DND-41 (cell line): Measurements from ENCODE around the gene VWA5B1.

Source experiments
- EZH2 ChIP-seq: IDR thresholded peaks from 3 replicates; pipeline ENCODE4 v1.6.1; 2012; ENCODE audit warnings: borderline replicate concordance, low read depth, mild to moderate bottlenecking, moderate library complexity, low read length, inconsistent platforms; ENCODE audit not compliant: severe bottlenecking
- TF ChIP-seq, protein P1 (sequence below): IDR thresholded peaks from 2 replicates; pipeline ENCODE4 v1.5.1; 2012; ENCODE audit warnings: borderline replicate concordance, low read length, moderate library complexity, mild to moderate bottlenecking; ENCODE audit not compliant: poor library complexity, severe bottlenecking; ENCODE audit errors: extremely low read depth

DNA sequence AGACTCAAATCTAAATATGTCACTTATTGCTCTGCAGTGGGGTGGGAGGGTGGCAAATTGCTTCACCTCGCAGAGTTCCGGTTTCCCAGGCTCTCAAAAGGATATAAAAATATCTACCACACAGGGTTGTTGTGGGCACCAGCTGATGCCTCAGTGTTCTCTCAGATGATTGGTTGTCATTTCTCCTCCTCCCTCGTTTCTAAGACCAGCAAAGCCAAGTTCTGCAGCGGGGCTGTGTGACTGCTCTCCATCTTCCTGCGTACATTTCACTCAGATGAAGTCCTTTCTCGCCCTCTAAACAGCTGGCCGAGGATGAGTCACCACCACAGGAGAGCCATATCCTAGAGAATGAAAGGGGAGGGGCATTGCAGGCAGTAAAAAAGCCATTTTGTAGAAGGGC lies 35.0 kb upstream of the VWA5B1 start:
- TF ChIP-seq, protein P1, sequence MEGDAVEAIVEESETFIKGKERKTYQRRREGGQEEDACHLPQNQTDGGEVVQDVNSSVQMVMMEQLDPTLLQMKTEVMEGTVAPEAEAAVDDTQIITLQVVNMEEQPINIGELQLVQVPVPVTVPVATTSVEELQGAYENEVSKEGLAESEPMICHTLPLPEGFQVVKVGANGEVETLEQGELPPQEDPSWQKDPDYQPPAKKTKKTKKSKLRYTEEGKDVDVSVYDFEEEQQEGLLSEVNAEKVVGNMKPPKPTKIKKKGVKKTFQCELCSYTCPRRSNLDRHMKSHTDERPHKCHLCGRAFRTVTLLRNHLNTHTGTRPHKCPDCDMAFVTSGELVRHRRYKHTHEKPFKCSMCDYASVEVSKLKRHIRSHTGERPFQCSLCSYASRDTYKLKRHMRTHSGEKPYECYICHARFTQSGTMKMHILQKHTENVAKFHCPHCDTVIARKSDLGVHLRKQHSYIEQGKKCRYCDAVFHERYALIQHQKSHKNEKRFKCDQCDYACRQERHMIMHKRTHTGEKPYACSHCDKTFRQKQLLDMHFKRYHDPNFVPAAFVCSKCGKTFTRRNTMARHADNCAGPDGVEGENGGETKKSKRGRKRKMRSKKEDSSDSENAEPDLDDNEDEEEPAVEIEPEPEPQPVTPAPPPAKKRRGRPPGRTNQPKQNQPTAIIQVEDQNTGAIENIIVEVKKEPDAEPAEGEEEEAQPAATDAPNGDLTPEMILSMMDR, result no peak
- TF ChIP-seq EZH2, result no peak
